Choroid plexus epithelial cell (primary cell): ENCODE data around the gene LYPD5.

ENCODE experiments used
- DNase-seq: peaks from one replicate; pipeline ENCODE4 v3.0.0-alpha.2; 2010; ENCODE audit warnings: low read depth
- H3K4me3 ChIP-seq: 2 replicates; pipeline ENCODE4 v1.5.1; 2011; ENCODE audit warnings: low read depth, mild to moderate bottlenecking, control low read depth, low read length, moderate library complexity
- TF ChIP-seq, protein P1 (sequence below): conservative IDR thresholded peaks from 2 replicates; pipeline ENCODE4 v1.5.1; 2011; ENCODE audit warnings: low read depth, mild to moderate bottlenecking, control low read depth, inconsistent platforms, low read length, moderate library complexity

LYPD5 gene

DNA sequence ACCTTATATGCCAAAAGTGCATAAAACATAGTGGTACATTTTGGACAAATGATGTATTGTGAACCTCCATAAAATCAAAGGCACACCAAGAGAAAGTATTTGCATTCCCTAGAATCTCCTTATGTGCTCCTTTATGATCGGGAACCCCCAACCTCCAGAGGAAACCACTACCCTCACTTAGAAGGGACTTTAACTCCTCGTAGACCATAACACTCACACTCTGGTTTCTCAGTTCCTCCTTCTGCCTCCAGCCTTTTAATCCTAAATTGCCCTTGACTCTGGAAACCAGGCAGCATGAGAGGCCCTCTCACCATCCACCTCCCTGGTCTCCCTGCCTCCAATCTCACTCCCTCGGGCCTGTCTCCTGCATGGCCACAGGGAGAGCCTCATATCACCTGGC, 11.7 kb downstream of the LYPD5 start:
- DNase-seq: no peak
- no peak overlapping the region for H3K4me3 ChIP-seq
- TF ChIP-seq, protein P1, sequence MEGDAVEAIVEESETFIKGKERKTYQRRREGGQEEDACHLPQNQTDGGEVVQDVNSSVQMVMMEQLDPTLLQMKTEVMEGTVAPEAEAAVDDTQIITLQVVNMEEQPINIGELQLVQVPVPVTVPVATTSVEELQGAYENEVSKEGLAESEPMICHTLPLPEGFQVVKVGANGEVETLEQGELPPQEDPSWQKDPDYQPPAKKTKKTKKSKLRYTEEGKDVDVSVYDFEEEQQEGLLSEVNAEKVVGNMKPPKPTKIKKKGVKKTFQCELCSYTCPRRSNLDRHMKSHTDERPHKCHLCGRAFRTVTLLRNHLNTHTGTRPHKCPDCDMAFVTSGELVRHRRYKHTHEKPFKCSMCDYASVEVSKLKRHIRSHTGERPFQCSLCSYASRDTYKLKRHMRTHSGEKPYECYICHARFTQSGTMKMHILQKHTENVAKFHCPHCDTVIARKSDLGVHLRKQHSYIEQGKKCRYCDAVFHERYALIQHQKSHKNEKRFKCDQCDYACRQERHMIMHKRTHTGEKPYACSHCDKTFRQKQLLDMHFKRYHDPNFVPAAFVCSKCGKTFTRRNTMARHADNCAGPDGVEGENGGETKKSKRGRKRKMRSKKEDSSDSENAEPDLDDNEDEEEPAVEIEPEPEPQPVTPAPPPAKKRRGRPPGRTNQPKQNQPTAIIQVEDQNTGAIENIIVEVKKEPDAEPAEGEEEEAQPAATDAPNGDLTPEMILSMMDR: no peak

DNA sequence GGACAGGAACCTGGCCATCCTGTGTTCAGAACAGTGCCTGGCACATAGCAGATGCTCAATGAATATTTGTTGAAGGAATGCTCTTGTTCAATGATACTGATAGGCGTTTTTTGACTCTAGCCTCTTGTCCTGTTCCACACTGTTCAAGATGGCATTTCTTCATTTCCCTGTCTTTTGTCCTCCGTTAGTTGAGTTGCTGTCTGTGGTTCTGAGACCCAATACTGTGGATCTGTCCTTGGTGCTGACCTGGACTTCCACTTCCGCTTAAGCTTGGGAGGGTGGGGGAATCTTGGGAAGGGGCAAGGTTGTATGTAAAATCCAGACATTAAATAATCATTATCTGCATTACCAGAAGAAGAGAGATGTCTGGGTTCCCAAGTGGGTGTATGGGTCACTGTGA, 13.2 kb downstream of the LYPD5 start:
- H3K4me3 ChIP-seq: no peak overlapping the region
- TF ChIP-seq, protein P1: no peak
- DNase-seq: peak; percentile 76

DNA sequence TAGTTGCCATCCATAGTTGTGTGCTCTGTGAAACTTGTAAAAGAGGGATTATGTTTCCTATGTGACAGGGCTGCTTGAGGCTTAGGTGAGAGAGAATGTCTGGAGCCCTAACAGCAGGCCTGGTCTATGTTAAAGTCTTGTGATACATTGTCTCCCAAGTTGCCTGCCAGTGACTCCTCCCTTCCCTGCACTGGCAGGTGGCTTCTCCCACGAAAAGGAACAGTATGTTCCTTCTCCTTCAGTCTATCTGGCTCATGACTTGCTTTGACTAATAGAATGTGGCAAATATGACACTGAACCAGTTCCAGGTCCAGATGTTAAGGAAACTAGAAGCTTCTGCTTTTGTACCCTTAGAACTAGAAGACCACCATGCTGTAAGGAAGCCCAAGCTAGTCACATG, 15.6 kb downstream of the LYPD5 start:
- TF ChIP-seq, protein P1: no peak
- DNase-seq: no peak
- H3K4me3 ChIP-seq: no peak overlapping the region

GRCh38 chr19:43784981-43785808, 17.1 kb downstream of the LYPD5 start:
- no peak overlapping the region for H3K4me3 ChIP-seq
- peak; percentile 77 for DNase-seq

DNA sequence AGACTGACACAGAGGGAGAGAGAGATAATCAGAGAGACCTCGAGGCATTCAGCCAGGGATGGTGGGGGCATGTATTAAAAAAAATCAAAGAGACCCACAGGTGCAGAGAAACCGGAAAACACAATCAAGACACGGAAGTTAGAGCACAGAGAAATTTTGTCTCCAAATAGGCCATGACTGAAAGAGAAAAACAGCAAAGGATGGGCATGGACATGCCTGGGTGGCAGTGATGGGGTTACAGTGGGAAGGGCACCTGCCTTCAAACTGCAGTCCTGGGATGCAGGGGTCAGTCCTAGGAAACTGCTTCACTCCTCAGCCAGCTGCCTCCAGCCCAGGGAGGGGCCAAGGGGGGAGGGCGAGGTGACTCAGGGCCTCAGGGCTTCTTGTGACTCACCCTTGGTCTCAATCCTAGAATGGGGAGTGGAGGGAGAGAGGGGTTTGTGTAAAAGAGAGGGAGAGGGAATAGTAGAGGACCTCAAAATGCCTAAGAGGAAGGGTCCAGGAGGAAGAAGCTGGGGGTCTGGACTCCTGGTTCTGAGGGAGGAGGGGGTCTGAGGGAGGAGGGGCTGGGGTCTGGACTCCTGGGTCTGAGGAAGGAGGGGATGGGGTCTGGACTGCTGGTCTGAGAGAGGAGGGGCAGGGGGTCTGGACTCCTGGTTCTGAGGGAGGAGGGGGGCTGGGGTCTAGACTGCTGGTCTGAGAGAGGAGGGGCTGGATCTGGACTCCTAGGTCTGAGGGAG, 17.8 kb downstream of the LYPD5 start:
- peak; percentile 72 for DNase-seq
- TF ChIP-seq, protein P1: no peak
- H3K4me3 ChIP-seq: no peak overlapping the region

More at GRCh38 chr19:43784981-43785808, 17.1 kb downstream of the LYPD5 start:
- TF ChIP-seq, protein P1: peak; percentile 100

- DNase-seq: no peak
- H3K4me3 ChIP-seq: no peak overlapping the region
- TF ChIP-seq, protein P1: no peak
Observed at GRCh38 chr19:43783636-43784035, 18.6 kb downstream of the LYPD5 start.
